SH-SY5Y (cell line): Measurements from ENCODE around the gene MRPL1.

Experiments
- GATA2 ChIP-seq: IDR thresholded peaks from 2 replicates; pipeline ENCODE4 v1.6.1; 2011; ENCODE audit warnings: mild to moderate bottlenecking, low read depth, low read length
- GATA3 ChIP-seq: IDR thresholded peaks from 2 replicates; pipeline ENCODE4 v1.6.1; 2011; ENCODE audit warnings: low read depth, mild to moderate bottlenecking, low read length, moderate library complexity

DNA sequence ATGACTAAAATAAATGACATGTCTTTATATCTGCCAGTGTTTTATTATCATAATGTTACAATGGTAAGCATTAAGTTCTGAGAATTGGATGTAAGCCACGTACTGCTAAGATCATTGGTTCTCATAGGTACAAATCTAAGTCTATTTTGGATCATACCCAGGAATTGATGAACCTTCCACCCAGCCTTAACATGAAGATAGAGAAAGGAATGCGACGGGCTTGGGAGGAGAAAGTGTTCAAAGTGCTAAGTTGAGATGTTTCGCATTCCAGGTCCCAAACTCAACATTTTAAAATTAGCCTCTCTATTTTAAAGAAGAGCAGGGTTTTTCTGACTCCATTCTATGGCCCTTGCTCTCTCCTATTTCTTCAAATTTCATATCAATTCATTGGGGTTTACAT, 139.6 kb downstream of the MRPL1 start:
- no peak for TF ChIP-seq GATA2
- no peak for TF ChIP-seq GATA3
